SU-DHL-6 (cell line): ENCODE results near the gene ORC1.

Experiments used
- H2AFZ ChIP-seq: fragments of 200-600 bp; sonication (generic); 2 replicates; pipeline ENCODE4 v1.6.1; 2014; ENCODE audit warnings: low read depth, mild to moderate bottlenecking, moderate library complexity, mixed read lengths, antibody characterized with exemption, low read length; ENCODE audit not compliant: severe bottlenecking
- H3F3A ChIP-seq: fragments of 200-600 bp; shearing (Covaris generic); 2 replicates; pipeline ENCODE4 v1.6.0; 2016; ENCODE audit warnings: antibody characterized with exemption, mild to moderate bottlenecking; ENCODE audit not compliant: insufficient read depth
- H3K27ac ChIP-seq: fragments of 200-600 bp; sonication (generic); 2 replicates; pipeline ENCODE4 v1.5.1; 2016; ENCODE audit warnings: low read depth, mild to moderate bottlenecking, low read length, moderate library complexity, mixed read lengths
- H3K27me3 ChIP-seq: fragments of 200-600 bp; sonication (generic), shearing (Covaris generic); 2 replicates; pipeline ENCODE4 v1.6.0; 2014; ENCODE audit warnings: mild to moderate bottlenecking, low read length
- H3K36me3 ChIP-seq: fragments of 200-600 bp; sonication (generic); 2 replicates; pipeline ENCODE4 v1.6.1; 2014; ENCODE audit warnings: mild to moderate bottlenecking, low read length, mixed read lengths
- H3K4me2 ChIP-seq: fragments of 300-600, 200-600 bp; shearing (Covaris generic), sonication (generic); 2 replicates; pipeline ENCODE4 v1.6.0; 2014; ENCODE audit warnings: low read length, low read depth, mild to moderate bottlenecking; ENCODE audit not compliant: poor library complexity, severe bottlenecking
- H3K4me3 ChIP-seq: fragments of 200-600 bp; sonication (generic); 2 replicates; pipeline ENCODE4 v1.5.1; 2014; ENCODE audit warnings: antibody characterized with exemption, low read length, mild to moderate bottlenecking, mixed read lengths; ENCODE audit not compliant: insufficient read depth, poor library complexity, severe bottlenecking
- H3K79me2 ChIP-seq: fragments of 200-600 bp; sonication (generic); 2 replicates; pipeline ENCODE4 v1.6.1; 2014; ENCODE audit warnings: mild to moderate bottlenecking, low read length, moderate library complexity; ENCODE audit not compliant: insufficient read depth
- H3K9ac ChIP-seq: fragments of 200-600 bp; sonication (generic); 2 replicates; pipeline ENCODE4 v1.7.0; 2014; ENCODE audit warnings: mild to moderate bottlenecking, low read length
- H3K9me2 ChIP-seq: fragments of 200-600 bp; sonication (generic); replicated peaks from 2 replicates; pipeline ENCODE4 v1.6.1; 2014; ENCODE audit warnings: low read length; ENCODE audit not compliant: insufficient read depth
- H3K9me3 ChIP-seq: fragments of 200-600 bp; sonication (generic); 2 replicates; pipeline ENCODE4 v1.6.1; 2014; ENCODE audit warnings: low read length, mixed read lengths; ENCODE audit not compliant: insufficient read depth
- H4K20me1 ChIP-seq: fragments of 200-600 bp; sonication (generic); 2 replicates; pipeline ENCODE4 v1.6.1; 2014; ENCODE audit warnings: low read depth, mild to moderate bottlenecking, antibody characterized with exemption, low read length, moderate library complexity, mixed read lengths
- CTCF ChIP-seq: fragments of 200-600 bp; sonication (generic); IDR thresholded peaks from one replicate; pipeline ENCODE4 v1.5.1; 2017; ENCODE audit warnings: antibody characterized with exemption, mild to moderate bottlenecking, low read length, moderate library complexity; ENCODE audit not compliant: insufficient read depth, poor library complexity, severe bottlenecking
- EZH2phosphoT487 ChIP-seq: fragments of 200-600 bp; sonication (generic), shearing (Covaris generic); conservative IDR thresholded peaks from 2 replicates; pipeline ENCODE4 v1.6.1; 2018; ENCODE audit warnings: mild to moderate bottlenecking, antibody characterized with exemption, low read length, moderate library complexity, mixed read lengths

Gene ORC1

DNA sequence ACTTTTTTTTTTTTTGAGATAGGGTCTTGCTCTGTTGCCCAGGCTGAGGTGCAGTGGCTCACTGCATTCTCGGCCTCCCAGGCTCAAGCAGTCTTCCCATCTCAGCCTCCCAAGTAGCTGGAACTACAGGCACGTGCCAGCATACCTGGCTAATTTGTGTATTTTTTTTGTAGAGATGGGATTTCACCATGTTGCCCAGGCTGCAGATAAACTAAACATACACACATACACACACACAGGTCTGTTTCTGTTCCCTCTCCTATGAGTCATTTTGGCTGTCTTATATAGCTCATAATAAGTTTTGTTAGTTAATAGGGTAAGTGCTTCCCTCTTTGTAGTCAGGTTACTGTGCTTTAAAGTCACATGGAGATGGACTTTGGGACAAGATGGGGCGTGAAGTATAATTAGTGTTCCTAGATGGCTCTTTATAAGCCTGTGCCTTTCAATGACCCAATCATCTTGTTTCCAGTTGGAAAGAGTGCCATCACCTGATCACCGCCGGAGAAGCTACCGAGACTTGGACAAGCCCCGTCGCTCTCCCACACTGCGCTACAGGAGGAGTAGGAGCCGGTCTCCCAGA lies 9.3 kb upstream of the ORC1 start:
- Histone ChIP-seq H3K79me2 (no peaks in the 10 kb centered on the region), H3K9me2 (no peaks in the 10 kb centered on the region), H3K4me3 (no peak overlapping the region), H3K27ac (no peak overlapping the region), H3F3A (peaks cover 22% of the 10 kb centered on the region; the same call in 1 of the 2 replicates), H3K9me3 (no peaks in the 10 kb centered on the region), H2AFZ (no peak overlapping the region), H4K20me1 (no peaks in the 10 kb centered on the region), H3K36me3 (peaks cover 57% of the 10 kb centered on the region), H3K9ac (no peak overlapping the region), H3K27me3 (no peaks in the 10 kb centered on the region), H3K4me2 (no peak overlapping the region)
- TF ChIP-seq EZH2phosphoT487 (no peak), CTCF (no peak)

GRCh38 chr1:52404975-52405338 lies 734 bp upstream of the ORC1 start:
- H3F3A ChIP-seq = peaks cover 9% of the 10 kb centered on the region; the same call in 1 of the 2 replicates
- no peaks in the 10 kb centered on the region for H3K27me3 ChIP-seq
- peak overlapping the region; percentile 78 for H3K27ac ChIP-seq
- TF ChIP-seq EZH2phosphoT487 (no peak), CTCF (peak; percentile 1)
- peak overlapping the region; percentile 84 for H3K4me2 ChIP-seq
- H4K20me1 ChIP-seq = no peaks in the 10 kb centered on the region
- peak overlapping the region; percentile 85 for H3K9ac ChIP-seq
- H3K79me2 ChIP-seq = peaks cover 66% of the 10 kb centered on the region
- peak overlapping the region; percentile 84 for H2AFZ ChIP-seq
- peaks cover 39% of the 10 kb centered on the region for H3K36me3 ChIP-seq
- H3K9me2 ChIP-seq = no peaks in the 10 kb centered on the region
- H3K9me3 ChIP-seq = no peaks in the 10 kb centered on the region
- H3K4me3 ChIP-seq = peak overlapping the region; percentile 89

GRCh38 chr1:52403566-52404115 lies 582 bp downstream of the ORC1 start:
- Histone ChIP-seq H3K27me3 (no peaks in the 10 kb centered on the region), H3K79me2 (peaks cover 70% of the 10 kb centered on the region), H3K27ac (peak overlapping the region; percentile 78), H3K9ac (peak overlapping the region; percentile 85), H4K20me1 (no peaks in the 10 kb centered on the region), H3K9me2 (no peaks in the 10 kb centered on the region), H3K9me3 (no peaks in the 10 kb centered on the region), H2AFZ (peak overlapping the region; percentile 72), H3K4me3 (peak overlapping the region; percentile 89), H3F3A (peaks cover 9% of the 10 kb centered on the region; the same call in 1 of the 2 replicates), H3K4me2 (peak overlapping the region; percentile 84), H3K36me3 (peaks cover 31% of the 10 kb centered on the region)
- TF ChIP-seq CTCF (no peak), EZH2phosphoT487 (no peak)
